Testis (tissue), 2 donors: ENCODE results near the gene UHMK1.

Experiments used
- CTCF ChIP-seq, 3 experiments: fragments of 450-650 bp in 2 of 3; fragments of 200-600 bp in 1 of 3; sonication (generic) in 1 of 3; IDR thresholded peaks; one replicate each; pipeline ENCODE4 v1.5.1; 2016 to 2019; ENCODE audit warnings: antibody characterized with exemption in 3 of 3, mild to moderate bottlenecking in 2 of 3, moderate library complexity in 1 of 3
- POLR2A ChIP-seq: fragments of 450-650 bp; IDR thresholded peaks from one replicate; pipeline ENCODE4 v1.6.1; 2017; ENCODE audit warnings: antibody characterized with exemption, mild to moderate bottlenecking, moderate library complexity

DNA sequence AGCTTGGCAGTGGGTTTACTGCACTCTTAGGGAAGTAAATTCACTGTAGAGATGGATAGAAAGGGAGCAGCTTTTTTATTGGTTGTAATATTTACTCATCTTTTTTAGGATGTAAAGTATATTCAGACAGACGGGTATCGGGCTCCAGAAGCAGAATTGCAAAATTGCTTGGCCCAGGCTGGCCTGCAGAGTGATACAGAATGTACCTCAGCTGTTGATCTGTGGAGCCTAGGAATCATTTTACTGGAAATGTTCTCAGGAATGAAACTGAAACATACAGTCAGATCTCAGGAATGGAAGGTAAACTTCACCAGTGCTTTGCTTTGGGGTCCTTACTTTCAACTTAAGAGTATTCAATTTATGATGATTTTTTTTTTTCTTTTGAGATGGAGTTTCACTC is 3.2 kb downstream of the UHMK1 start:
- TF ChIP-seq POLR2A (no peak), CTCF (IDR thresholded peaks at IDR 0.05) (no peak)
